Transverse colon (tissue), 4 donors: ENCODE measurements around the gene PRKCH.

Experiments used
- EP300 ChIP-seq: sonication (generic); formaldehyde crosslinking; IDR thresholded peaks from one replicate; pipeline ENCODE4 v1.6.1; 2017; ENCODE audit warnings: antibody characterized with exemption, low read depth
- POLR2A ChIP-seq: fragments of 450-650 bp; IDR thresholded peaks from one replicate; pipeline ENCODE4 v1.6.1; 2016; ENCODE audit warnings: antibody characterized with exemption, mild to moderate bottlenecking, moderate library complexity
- POLR2AphosphoS5 ChIP-seq, 3 donors: sonication (generic); formaldehyde crosslinking; IDR thresholded peaks; one replicate each; pipeline ENCODE4 v1.6.1; 2016; ENCODE audit warnings: antibody characterized with exemption in 3 of 3
- TF ChIP-seq, protein P1 (sequence below), 5 experiments: fragments of 200-600 bp in 3 of 5; fragments of 450-650 bp in 2 of 5; sonication (generic) in 3 of 5; IDR thresholded peaks; 1 replicate in 2 of 5; 2 replicates in 3 of 5; pipeline ENCODE4 v1.5.1; 2016 to 2017; ENCODE audit warnings: antibody characterized with exemption in 5 of 5, inconsistent platforms in 3 of 5, mild to moderate bottlenecking in 2 of 5, moderate library complexity in 1 of 5

DNA sequence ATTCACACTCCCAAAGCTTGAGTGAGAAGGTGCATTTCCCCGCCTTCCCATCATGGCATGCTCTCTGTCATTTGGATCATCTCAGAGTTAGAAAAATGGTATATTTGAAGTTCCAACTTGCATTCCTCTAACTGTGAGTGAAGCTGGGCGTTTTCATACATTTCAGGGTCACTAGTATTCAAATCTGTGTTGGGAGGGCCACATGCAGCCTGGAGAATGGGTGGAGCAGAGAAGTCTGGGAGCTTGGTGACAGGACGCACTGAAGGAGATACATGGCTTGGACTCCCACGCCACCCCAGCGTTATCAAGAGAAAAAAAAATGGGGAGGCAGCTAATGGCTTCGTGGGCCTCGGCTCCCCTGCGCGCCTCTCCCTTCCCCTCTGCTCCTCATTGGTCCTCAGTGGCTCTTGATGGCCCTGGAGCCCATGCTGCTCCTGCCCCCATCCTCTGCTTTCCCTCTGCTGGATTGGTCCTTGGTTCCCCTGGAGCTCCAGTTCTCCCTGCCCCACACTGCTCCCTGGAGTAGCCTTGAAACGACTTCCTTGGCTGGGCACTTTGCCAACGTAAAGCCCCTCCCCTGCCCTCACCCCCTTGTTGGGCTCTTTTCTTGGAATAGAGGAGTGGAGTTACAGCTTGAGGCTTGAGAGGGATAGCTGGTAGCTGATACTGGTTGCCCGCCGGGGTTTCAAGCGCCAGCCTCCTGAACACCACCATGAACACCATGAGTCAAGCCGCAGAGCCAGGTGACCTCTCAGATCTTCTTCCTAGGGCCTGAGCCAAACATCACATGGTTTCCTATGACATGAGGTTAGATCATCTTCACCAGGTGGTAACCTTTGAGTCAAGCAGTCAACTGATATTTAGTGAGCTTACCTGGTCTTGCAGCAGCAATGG is 139.6 kb downstream of the PRKCH start:
- TF ChIP-seq, protein P1, sequence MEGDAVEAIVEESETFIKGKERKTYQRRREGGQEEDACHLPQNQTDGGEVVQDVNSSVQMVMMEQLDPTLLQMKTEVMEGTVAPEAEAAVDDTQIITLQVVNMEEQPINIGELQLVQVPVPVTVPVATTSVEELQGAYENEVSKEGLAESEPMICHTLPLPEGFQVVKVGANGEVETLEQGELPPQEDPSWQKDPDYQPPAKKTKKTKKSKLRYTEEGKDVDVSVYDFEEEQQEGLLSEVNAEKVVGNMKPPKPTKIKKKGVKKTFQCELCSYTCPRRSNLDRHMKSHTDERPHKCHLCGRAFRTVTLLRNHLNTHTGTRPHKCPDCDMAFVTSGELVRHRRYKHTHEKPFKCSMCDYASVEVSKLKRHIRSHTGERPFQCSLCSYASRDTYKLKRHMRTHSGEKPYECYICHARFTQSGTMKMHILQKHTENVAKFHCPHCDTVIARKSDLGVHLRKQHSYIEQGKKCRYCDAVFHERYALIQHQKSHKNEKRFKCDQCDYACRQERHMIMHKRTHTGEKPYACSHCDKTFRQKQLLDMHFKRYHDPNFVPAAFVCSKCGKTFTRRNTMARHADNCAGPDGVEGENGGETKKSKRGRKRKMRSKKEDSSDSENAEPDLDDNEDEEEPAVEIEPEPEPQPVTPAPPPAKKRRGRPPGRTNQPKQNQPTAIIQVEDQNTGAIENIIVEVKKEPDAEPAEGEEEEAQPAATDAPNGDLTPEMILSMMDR (IDR thresholded peaks at IDR 0.05) = no peak
- TF ChIP-seq POLR2A (no peak), EP300 (no peak), POLR2AphosphoS5 (IDR thresholded peaks at IDR 0.05) (no peak)
